HAP-1 (cell line): ENCODE results near the gene HNRNPR.
"Not testable (repeated sequence)": the region's sequence is repeated elsewhere in the genome, so short reads cannot be mapped to it uniquely, and the experiment has no call there.

Experiments
- DNase-seq, 2 experiments: peaks; one replicate each; pipeline ENCODE4 v3.0.0-alpha.2; 2016 to 2020; ENCODE audit warnings: low spot score in 2 of 2
- H3K27me3 ChIP-seq: fragments of 250-450 bp; sonication (Bioruptor Pico); 2 replicates; pipeline ENCODE4 v1.5.1; 2020; ENCODE audit warnings: low read depth, mild to moderate bottlenecking, moderate library complexity
- H3K36me3 ChIP-seq: fragments of 250-450 bp; sonication (Bioruptor Pico); replicated peaks from 2 replicates; pipeline ENCODE4 v1.5.1; 2020; ENCODE audit warnings: mild to moderate bottlenecking
- H3K4me1 ChIP-seq: fragments of 250-450 bp; sonication (Bioruptor Pico); 2 replicates; pipeline ENCODE4 v1.5.1; 2020; ENCODE audit warnings: mild to moderate bottlenecking
- H3K4me3 ChIP-seq: fragments of 250-450 bp; sonication (Bioruptor Pico); 2 replicates; pipeline ENCODE4 v1.5.1; 2020; ENCODE audit warnings: mild to moderate bottlenecking, moderate library complexity
- H3K9me3 ChIP-seq: fragments of 250-450 bp; sonication (Bioruptor Pico); 2 replicates; pipeline ENCODE4 v1.5.1; 2020; ENCODE audit warnings: mild to moderate bottlenecking, moderate library complexity
- in situ Hi-C: fragments of 300-500 bp; cut with MboI; formaldehyde crosslinking; loops from 3 replicates; pipeline ENCODE4 v1.14.3; 2020; ENCODE audit warnings: low sequenced_read_pairs, inconsistent platforms, mixed read lengths

Gene HNRNPR

DNA sequence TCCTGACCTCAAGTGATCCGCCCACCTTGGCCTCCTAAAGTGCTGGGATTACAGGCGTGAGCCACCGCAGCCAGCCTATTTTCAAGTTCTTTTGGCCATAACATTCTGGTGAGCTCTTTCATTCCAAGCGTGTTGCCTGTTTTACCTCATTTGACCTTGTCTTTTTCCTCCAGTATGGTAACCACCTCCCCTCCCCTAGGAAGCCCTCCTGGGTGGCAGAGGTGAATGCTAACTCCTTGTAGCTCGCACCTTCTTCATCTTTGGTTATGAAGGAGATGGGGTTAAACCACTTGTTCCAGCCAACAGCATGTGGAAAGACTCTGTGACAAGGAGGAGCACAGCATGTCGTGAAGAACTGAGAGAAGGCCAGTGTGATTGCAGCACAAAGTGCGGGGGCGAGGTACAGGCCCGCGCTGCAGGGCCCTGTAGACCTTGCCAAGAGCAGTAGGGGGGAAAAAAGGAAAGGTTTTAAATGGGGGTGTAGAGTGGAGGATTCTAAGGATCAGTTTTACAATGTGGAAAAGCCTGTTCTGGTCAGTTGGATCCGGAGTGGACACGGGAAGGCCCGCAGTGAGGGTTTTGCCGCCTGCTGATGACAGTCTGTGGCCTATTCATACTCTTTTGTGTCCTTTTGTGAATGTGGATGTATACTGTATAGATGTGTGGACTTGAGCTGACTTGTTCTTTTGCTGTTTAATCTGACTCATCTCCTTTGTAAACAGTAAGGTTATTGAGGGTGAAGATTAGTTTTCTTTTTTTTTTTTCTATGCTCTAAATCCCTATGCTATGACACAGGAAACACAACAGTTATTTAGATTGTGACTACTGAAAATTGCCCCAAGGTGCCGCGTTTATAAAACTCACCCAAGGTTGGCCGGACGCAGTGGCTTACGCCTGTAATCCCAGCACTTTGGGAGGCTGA lies 33.1 kb upstream of the HNRNPR start:
- Histone ChIP-seq H3K27me3 (no peaks in the 10 kb centered on the region), H3K36me3 (no peaks in the 10 kb centered on the region), H3K4me3 (no peak overlapping the region), H3K9me3 (peaks cover under 1% of the 10 kb centered on the region; the same call in 1 of the 2 replicates), H3K4me1 (peaks cover 19% of the 10 kb centered on the region)
- peak; percentile 86 to 98 for DNase-seq
- in situ Hi-C loops, result no loop called here

DNA sequence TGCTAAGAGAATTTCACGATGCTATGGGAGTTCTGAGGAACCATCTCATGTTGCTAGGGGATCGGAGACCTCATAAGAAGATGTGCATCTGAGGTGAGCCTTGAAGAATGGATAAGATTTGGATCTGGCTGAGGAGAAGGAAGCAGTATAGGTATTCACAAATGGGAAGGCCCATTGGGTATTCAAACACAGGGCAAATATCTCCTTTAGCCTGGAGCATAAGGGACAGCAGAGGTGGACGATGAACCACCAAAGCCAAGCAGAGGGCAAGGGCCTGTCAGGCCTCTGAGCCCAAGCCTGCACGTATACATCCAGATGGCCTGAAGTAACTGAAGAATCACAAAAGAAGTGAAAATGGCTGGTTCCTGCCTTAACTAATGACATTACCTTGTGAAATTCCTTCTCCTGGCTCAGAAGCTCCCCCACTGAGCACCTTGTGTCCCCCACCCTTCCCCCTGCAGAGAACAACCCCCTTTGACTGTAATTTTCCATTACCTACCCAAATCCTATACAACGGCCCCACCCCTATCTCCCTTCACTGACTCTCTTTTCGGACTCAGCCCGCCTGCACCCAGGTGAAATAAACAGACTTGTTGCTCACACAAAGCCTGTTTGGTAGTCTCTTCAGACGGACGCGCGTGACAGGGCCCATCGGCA lies 30.1 kb upstream of the HNRNPR start:
- H3K4me3 ChIP-seq, in situ Hi-C loops, DNase-seq, H3K9me3 ChIP-seq, H3K27me3 ChIP-seq, H3K36me3 ChIP-seq: not testable (repeated sequence)
- H3K4me1 ChIP-seq, result peaks cover 39% of the 10 kb centered on the region

DNA sequence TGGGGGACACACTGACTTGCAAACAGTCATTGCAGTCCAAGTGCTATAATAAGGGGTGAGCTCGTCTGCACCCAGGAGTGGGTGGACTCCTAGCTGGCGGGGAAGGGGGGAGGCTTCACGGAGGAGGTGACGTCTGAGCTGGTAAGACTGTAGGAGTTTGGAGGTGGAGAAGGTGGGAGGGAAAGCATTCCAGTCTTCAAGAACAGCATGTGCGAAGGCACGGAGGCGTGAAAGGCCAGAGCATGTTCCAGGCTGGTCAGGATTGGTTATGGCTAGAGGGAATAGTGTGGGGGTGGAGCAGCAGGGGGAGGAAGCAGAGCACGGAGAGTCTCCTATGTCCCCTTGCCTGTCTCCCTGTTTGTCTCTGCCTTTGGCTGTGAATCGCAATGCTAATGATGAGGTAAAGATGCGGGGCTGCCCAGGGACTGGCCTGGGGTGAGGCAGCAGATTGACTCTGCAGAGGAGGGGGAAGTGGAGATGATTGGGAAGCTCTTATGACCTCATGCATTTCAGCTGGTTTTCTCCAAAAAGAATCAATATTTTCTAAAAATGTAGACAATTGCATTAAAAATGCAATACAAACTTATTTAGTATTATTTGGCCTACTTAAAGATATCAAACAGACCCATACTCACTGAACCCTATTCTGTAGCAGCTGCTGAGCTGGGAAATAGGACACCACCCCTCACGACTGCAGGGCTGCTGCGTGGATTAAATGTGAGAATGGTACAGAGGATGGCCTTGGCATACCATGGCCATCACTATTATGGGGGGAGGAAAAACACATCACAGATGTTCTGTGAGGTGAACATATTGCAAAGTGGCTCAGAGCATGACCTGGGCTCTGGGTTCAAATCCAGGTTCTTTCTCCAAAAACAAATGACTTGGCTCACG lies 28.1 kb upstream of the HNRNPR start:
- in situ Hi-C loops, result no loop called here
- Histone ChIP-seq H3K36me3 (peaks cover under 1% of the 10 kb centered on the region; the same call in 1 of the 2 replicates), H3K27me3 (no peaks in the 10 kb centered on the region), H3K4me1 (peaks cover 36% of the 10 kb centered on the region), H3K4me3 (no peak overlapping the region), H3K9me3 (no peaks in the 10 kb centered on the region)
- peak in 1 of 2 experiments; percentile 46 for DNase-seq

DNA sequence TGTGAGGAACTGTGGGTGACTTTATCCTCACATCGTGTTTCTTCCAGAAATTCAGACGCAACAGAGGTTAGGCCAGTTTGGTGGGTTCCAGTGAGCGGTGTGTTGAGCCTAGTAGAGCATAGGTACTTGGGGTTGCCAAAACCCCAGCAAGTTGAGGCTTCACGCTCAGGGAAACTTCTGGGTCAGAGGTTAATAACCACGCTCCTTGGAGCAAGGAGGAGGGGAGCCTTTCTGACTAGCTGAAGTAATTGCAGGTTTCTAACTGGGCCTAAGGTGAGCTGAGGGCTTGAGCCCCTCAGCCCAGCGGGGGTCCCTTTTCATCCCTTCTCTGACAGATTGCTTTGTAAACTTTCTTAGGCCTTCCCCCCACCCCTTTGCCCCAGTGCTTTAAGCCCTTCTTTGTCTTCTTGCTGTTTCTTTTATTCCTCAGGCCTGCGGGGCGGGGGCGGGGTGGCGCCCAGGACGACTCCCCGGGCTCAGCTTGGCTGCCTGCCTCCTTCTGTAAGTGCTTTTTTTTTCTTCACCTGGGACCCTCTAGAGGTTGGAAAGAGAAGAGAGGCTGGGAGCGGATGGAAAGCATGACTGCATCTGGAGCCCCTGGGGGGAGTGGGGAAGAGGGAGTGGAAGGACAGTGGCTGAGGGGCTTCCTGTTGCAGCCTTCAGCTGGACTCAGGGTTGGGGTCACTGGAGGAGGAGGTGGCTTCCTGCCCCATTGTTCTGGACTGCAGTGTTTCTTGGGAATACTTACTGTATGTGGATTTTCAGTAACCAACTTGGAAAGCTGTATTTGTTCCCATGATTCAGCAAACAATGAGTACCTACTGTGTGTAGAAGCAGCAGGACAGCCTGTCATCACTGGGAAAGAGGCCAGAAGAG lies 26.9 kb upstream of the HNRNPR start:
- in situ Hi-C loops, result no loop called here
- peaks cover 13% of the 10 kb centered on the region for H3K36me3 ChIP-seq
- DNase-seq, result peak; percentile 93 to 96
- H3K4me1 ChIP-seq, result peaks cover 31% of the 10 kb centered on the region
- no peaks in the 10 kb centered on the region for H3K27me3 ChIP-seq
- H3K9me3 ChIP-seq, result no peaks in the 10 kb centered on the region; the same call in 1 of the 2 replicates
- peak overlapping the region; percentile 84 for H3K4me3 ChIP-seq

DNA sequence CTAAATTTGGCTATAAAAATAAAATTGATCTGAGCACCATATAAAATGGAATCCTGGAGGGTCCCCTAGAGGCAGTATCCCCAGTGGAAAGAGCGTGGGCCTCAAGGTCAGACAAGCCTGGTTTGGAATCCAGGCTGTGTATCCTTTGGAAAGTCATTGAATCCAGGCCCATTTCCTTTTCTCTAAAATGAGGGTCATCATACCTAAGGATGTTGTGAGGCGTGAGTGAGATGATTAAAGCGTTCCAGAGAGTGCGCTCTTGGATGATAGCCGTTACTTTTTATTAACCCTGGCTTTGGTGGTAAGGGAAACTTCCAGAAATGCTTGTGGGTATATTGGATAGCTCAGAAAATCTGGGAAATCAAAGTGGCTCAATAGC lies 26.2 kb upstream of the HNRNPR start:
- peak overlapping the region; percentile 84 for H3K4me3 ChIP-seq
- in situ Hi-C loops, result no loop called here
- peaks cover 31% of the 10 kb centered on the region for H3K4me1 ChIP-seq
- no peaks in the 10 kb centered on the region; the same call in 1 of the 2 replicates for H3K9me3 ChIP-seq
- no peaks in the 10 kb centered on the region for H3K27me3 ChIP-seq
- peak; percentile 15 to 29 for DNase-seq
- H3K36me3 ChIP-seq, result peaks cover 18% of the 10 kb centered on the region

DNA sequence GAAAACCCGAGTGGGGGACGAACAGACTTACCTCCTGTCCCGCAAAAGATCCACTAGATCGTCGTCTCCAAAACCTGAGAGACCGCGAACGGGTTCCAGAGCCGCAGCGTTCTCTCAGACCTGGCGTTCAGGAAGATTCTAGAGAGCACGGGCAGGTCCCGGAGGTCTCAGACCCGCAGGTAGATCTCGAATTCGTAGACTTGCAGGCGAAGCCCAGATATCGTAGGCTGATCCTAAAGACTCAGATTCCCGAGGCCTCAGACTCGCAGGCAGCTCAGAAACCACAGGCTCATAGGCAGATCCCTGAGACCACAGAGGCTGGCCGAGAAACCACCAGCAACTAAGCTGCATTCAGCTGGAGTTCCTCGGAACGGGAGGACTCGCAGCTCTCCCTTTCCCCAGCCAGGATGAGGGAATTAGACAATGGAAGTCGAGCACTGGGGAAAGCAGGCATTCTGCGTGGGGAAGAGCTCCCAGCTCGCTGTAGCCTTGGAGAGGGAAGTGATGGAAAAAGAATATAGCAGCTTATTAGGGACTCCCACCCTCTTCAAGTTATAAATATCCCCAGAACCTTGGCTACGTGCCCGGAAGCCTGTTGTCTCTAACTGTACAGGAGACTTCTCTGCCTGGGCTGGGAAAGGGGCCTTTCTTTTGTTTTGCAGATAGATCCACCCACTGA lies 25.4 kb upstream of the HNRNPR start, which contains the start of gene ZNF436:
Gene ZNF436 (minus strand): TSS at position 502 of the 679 bp plus-strand sequence. CDS start 1,831 bp downstream, outside the sequence.
- Histone ChIP-seq H3K9me3 (no peaks in the 10 kb centered on the region; the same call in none of the 2 replicates), H3K4me3 (peak within 1 kb of the TSS; percentile 84), H3K4me1 (peaks cover 31% of the 10 kb centered on the region), H3K36me3 (peaks cover 23% of the 10 kb centered on the region), H3K27me3 (no peaks in the 10 kb centered on the region)
- DNase-seq, result peak; percentile 99
- in situ Hi-C loops, result no loop called here

DNA sequence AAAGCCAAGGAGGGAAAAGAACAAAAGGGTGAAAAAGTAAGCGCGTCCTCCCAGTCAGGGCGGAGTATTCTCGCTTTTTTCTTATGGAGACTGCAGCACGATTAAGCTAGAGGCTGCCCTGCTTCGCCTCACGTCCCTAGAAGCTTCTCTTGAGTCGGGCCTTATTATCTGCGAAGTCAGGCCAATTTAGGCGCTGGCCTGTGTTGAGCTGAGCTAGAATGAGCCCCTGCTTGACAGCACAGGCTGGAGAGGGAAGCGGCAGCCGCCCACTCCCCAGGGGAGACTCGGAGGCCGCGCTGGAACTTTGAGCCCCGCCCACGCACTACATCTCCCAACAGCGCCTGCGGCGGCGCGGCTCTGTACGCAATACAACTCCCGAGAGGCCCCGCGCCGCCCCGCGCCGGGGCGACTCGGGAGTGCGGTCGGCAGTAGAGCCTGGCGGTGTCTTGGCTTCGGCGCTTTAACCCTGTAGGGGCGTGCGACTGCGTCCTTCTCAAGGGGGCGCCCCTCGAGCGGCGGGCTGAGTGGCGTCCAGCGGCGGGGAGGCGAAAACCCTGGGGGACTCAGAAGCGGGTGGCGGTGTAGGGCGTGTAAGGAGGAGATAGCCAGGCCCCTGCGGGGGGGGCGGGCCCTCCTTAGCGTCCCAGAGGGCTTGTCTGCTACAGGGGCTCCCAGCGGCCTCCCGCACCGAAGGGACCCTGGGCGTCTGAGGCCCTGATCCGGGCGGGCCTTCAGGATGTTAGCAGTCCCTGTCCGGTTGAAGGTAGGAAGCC lies 24.7 kb upstream of the HNRNPR start:
- Histone ChIP-seq H3K27me3 (no peaks in the 10 kb centered on the region), H3K9me3 (peaks cover 4% of the 10 kb centered on the region), H3K4me1 (peaks cover 31% of the 10 kb centered on the region), H3K36me3 (peaks cover 30% of the 10 kb centered on the region), H3K4me3 (peak overlapping the region; percentile 84)
- in situ Hi-C loops, result no loop called here
- DNase-seq, result peak; percentile 94 to 95

DNA sequence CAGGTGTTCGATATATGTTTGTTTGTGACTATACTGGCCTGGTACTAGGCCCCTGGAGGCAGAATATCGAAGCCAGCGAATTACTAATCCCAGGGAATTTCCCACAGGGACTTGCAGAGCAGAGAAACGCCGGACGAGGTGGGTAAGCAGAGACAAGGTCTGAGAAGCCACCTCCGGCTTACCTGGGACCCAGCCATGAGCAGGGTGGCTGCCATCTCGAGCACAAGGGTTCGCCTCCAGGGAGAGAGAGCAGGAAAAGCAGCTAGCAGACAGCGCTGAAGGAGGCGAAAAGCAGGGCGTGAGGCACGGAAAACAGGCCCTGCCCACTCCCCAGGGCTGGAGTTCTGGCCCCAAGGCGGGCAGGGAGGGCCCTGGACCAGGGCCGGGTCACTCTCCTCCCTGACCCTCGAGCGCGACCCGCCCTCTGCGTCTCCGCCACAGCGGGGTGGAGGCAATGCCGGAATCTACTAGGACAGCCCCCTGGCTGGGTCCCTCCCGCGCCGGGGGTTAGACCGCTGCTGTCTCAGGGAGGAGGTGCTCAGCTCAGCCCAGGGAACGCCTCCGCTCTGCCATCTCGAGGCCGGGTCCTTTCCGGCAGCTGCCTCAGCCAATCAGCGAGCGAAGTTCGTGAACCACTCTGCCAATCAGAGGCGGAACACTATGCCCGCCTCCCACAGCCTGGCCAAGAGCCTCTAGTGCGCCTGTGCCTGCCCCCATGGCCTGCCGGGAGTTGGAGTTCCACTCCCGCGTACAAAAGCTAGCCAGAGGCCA lies 23.9 kb upstream of the HNRNPR start:
- peaks cover 37% of the 10 kb centered on the region for H3K36me3 ChIP-seq
- H3K4me3 ChIP-seq, result peak overlapping the region; percentile 84
- H3K9me3 ChIP-seq, result peaks cover 11% of the 10 kb centered on the region
- H3K27me3 ChIP-seq, result no peaks in the 10 kb centered on the region
- peak; percentile 98 to 99 for DNase-seq
- H3K4me1 ChIP-seq, result peaks cover 31% of the 10 kb centered on the region
- in situ Hi-C loops, result no loop called here

DNA sequence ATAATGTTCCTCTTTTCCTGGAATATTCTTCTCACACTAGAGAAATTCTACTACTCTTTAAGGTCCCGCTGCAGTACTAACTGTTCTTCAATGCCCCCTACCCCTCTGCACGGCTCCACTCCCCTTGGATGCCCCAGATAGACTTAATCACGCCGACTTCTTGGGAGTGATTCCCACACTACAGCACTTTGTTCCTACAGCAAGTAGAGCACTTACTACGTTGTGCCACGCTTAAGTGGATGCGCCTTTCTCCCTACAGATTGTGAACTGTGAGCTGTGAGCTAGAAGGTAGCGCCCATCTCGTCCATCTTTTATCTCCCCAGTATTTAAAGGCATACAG lies 23.3 kb upstream of the HNRNPR start:
- DNase-seq, result no peak
- peaks cover 43% of the 10 kb centered on the region for H3K36me3 ChIP-seq
- peaks cover 28% of the 10 kb centered on the region for H3K4me1 ChIP-seq
- in situ Hi-C loops, result no loop called here
- peaks cover 16% of the 10 kb centered on the region for H3K9me3 ChIP-seq
- H3K4me3 ChIP-seq, result peak overlapping the region; percentile 84
- H3K27me3 ChIP-seq, result no peaks in the 10 kb centered on the region

DNA sequence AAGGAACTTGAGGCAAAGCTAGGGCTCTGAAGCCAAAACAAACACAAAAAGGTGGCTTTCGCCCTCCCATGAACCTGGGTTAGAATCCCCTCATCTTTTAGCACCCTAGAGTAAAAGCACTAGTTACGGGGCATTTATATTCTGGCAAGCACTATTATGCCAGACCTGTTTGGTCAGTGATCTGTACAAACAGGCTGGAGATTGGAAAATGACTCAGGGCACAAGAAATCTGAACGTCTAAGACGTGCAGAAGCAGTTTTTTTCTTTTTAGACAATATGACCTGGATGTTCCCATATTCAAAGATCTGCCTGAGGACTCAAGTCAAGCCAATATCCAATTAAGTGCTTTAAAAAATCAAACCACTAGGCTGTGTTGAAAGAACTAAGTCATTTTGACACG lies 22.5 kb upstream of the HNRNPR start:
- no peak for DNase-seq
- peaks cover 24% of the 10 kb centered on the region for H3K9me3 ChIP-seq
- H3K4me3 ChIP-seq, result no peak overlapping the region
- peaks cover 20% of the 10 kb centered on the region for H3K4me1 ChIP-seq
- no peaks in the 10 kb centered on the region for H3K27me3 ChIP-seq
- in situ Hi-C loops, result no loop called here
- H3K36me3 ChIP-seq, result peaks cover 51% of the 10 kb centered on the region

DNA sequence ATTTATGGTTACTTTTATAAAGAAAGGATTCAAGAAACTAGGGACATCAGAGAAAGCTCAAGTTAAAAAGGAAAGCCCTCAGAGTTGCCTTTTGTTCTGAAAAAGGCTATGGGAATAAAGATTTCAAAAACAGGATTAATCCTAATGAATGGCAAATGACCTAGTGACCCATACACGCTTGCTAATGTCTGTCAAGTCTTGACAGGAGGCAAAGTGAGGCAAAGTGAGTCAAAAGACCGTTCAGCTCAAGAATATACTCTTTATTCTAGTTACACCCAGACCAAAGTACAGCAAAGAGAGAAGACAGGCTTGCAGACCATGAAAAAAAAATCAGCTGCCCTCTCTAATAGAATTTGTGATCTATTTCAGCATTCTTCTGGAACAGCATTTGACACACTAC lies 22.1 kb upstream of the HNRNPR start:
- no peaks in the 10 kb centered on the region for H3K27me3 ChIP-seq
- H3K36me3 ChIP-seq, result peaks cover 56% of the 10 kb centered on the region
- no peak overlapping the region for H3K4me3 ChIP-seq
- DNase-seq, result peak in 1 of 2 experiments; percentile 48
- in situ Hi-C loops, result no loop called here
- H3K9me3 ChIP-seq, result peaks cover 29% of the 10 kb centered on the region
- H3K4me1 ChIP-seq, result peaks cover 15% of the 10 kb centered on the region
